Measurements from ENCODE around the gene SNRPF.

Gene SNRPF

DNA sequence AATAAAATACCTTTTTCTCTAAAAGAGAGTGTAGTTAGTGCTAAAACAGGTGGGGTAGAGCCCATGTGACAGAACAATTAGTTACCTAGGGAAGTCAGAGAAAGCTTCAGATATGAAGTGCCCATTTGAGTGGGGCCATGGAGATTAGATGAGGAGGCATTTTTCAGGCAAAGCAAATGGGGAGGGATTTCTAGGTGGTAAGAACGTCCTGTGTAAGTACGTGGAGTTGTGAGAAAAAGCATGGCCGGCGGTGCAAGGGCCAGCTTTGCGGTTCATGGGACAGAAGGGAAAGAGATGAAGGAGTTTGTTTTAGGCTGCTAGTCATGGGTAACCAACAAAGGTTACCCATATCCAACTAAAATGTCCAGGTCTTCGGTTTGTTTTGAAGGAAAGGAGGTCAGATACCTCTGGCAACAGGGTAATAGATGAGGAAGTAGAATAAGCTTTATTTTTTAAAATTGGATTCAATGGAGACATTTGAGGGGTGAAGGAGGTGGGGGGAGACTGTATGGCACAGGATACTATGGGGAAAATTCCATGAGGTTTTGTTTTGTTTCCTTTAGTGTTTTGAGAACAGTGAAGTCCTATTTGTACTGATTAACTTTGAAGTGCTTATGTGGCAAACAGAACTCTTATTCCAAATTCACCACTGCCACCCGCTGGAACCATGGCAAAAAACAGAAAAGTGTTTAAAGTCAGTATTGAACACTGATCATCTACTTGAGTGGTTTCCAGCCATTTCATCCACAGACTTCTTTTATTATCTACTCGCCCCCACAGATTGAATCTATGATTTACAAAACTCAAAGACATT is 10.0 kb upstream of the SNRPF start:
- no peak for DNase-seq (ENCODE audit: low read depth)
- H3K4me3 ChIP-seq (ENCODE audit: low read depth, low read length) = no peak overlapping the region
- TF ChIP-seq, protein P1, sequence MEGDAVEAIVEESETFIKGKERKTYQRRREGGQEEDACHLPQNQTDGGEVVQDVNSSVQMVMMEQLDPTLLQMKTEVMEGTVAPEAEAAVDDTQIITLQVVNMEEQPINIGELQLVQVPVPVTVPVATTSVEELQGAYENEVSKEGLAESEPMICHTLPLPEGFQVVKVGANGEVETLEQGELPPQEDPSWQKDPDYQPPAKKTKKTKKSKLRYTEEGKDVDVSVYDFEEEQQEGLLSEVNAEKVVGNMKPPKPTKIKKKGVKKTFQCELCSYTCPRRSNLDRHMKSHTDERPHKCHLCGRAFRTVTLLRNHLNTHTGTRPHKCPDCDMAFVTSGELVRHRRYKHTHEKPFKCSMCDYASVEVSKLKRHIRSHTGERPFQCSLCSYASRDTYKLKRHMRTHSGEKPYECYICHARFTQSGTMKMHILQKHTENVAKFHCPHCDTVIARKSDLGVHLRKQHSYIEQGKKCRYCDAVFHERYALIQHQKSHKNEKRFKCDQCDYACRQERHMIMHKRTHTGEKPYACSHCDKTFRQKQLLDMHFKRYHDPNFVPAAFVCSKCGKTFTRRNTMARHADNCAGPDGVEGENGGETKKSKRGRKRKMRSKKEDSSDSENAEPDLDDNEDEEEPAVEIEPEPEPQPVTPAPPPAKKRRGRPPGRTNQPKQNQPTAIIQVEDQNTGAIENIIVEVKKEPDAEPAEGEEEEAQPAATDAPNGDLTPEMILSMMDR (IDR thresholded peaks at IDR 0.05; ENCODE audit: insufficient read depth, low read depth, low read length, missing control alignments) = no peak

DNA sequence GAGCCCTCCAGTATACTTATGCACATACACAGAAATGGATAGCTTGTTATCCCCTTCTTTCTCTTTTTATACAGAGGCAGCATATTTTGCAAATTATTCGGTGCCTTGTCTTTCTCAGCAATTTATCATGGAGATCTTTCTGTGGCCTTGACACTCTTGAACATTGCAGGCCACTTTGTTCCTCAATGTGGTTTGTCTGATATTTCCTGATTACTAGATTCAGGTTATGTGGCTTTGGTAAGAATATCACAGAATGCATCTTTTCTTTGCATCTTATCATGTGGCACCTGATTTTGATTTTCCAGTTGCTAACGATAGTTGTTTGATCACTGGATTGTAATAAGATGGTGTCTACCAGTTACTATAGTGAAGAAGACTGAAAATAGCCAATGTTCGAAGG is 7.1 kb upstream of the SNRPF start:
- no peak for DNase-seq (ENCODE audit: low read depth)
- TF ChIP-seq, protein P1 (IDR thresholded peaks at IDR 0.05; ENCODE audit: insufficient read depth, low read depth, low read length, missing control alignments) = no peak
- H3K4me3 ChIP-seq (ENCODE audit: low read depth, low read length) = no peak overlapping the region

DNA sequence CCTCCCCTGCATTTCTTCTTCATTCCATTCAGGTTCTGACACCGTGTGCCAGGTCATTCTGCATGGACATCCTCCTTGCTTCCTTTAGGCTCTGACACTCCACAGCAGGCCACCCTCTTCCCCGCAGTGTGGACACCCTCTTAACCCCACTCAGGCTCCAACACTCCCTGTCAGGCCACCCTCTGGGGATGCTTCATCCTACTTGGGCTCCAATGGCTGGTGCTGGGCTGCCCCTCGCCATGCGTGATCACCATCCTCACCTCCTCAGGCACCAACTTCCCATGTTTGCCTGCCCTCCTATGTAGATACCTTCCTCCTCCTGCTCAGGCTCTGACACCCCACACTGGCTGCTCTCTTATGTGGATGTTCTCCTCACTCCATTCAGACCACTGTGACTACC is 6.6 kb upstream of the SNRPF start:
- H3K4me3 ChIP-seq (ENCODE audit: low read depth, low read length) = no peak overlapping the region
- TF ChIP-seq, protein P1 (IDR thresholded peaks at IDR 0.05; ENCODE audit: insufficient read depth, low read depth, low read length, missing control alignments) = no peak
- no peak for DNase-seq (ENCODE audit: low read depth)

DNA sequence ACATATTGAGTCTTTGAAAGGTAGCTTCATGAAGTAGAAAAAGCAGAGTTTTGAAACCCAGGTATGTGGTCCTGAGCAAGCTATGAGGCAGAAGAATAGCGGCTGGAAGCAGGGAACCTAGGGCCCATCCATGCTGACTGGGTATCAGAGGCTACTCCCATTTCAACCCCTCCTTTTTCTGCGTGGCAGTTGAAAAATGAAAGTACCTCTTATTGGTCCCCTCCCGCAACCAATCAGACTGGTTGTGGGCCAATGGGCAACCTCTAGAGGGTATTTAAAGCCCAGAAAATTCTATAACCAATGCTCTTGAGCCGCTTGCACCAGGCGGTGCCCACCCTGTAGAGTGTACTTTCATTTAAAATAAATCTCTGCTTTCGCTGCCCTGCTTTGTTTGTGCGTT is 1.6 kb upstream of the SNRPF start:
- H3K4me3 ChIP-seq (ENCODE audit: low read depth, low read length) = no peak overlapping the region
- no peak for DNase-seq (ENCODE audit: low read depth)
- TF ChIP-seq, protein P1 (IDR thresholded peaks at IDR 0.05; ENCODE audit: insufficient read depth, low read depth, low read length, missing control alignments) = no peak

DNA sequence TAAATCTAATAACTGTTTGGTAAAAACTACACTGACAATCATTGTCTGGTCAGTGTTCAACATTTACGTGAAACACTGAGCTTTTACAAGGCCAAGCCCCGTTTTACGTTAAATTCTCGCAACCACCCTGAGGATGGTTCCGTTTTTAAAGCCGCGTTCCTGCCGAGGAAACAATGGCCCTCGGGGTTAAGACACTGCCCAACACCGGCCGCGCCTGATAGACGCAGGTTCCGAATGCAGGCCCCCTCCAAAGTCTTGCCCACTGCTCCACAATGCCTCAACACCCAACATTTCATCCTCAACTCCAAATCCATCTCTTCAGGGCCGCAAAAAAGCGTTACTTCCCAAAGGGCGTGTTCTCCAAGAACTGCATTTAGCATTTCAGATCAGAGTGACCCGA is 953 bp upstream of the SNRPF start:
- no peak overlapping the region for H3K4me3 ChIP-seq (ENCODE audit: low read depth, low read length)
- no peak for DNase-seq (ENCODE audit: low read depth)
- TF ChIP-seq, protein P1 (IDR thresholded peaks at IDR 0.05; ENCODE audit: insufficient read depth, low read depth, low read length, missing control alignments) = no peak

DNA sequence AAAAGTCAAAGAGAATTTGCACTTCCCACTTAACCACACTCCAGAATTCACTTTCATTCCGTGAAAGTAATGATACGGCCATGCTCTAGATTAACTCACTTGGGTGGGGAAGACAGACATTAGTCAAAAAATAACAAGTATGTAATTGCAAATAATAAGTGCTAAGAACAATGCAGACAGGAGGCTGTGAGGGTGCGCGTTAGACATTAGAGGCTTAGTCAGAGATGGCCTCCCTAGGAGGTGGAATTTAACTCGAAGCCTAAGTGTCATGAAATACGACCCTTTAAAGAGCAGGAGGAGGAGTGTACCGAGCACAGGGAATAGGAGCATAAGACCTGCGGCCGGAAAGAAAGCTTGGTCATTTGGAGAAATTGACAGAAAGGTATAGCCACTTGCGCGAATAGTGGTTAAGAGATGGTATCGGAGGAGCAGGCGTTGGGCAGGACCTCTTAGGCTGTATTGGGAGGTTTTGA is 628 bp downstream of the SNRPF start:
- peak overlapping the region; percentile 86 for H3K4me3 ChIP-seq (ENCODE audit: low read depth, low read length)
- DNase-seq (ENCODE audit: low read depth) = peak; percentile 44
- TF ChIP-seq, protein P1 (IDR thresholded peaks at IDR 0.05; ENCODE audit: insufficient read depth, low read depth, low read length, missing control alignments) = no peak

Data from GM12865 (cell line).